CD4-positive, alpha-beta T cell treated with Interleukin-15 for 4 hours (primary cell): ENCODE data around the gene ELMO1.

Experiments used
- DNase-seq: peaks from one replicate; pipeline ENCODE4 v3.0.0-alpha.2; 2020; ENCODE audit warnings: low spot score

The ELMO1 gene

DNA sequence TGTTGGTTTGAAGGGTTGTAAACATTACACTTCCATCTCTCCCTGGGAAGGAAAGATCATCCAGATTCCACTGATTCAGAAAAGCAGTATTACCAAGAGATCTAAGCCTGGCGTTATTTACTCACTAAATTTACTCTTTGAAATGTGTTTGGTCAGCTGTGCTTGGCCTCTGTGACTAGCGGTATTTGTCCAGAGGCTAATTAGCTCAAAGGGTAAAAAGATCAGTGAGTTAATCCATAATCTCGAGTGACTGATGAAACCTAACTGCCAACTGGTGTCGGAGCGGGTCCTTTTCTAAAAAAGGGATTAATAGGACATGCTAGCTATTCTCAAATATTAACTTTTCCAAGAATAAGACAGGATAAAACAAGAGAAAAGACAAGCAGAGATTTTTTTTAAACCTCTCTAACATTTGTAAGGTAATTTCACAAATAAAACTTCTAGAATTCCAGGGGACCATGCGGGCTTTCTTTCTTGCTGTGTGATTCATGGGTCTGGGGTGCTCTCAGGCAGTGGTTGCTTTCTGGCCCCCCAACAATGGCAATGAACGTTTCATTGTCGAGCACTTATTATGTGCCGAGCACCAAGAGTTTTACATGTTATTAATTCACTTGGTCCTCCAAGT lies 477.0 kb downstream of the ELMO1 start:
- DNase-seq, result no peak

DNA sequence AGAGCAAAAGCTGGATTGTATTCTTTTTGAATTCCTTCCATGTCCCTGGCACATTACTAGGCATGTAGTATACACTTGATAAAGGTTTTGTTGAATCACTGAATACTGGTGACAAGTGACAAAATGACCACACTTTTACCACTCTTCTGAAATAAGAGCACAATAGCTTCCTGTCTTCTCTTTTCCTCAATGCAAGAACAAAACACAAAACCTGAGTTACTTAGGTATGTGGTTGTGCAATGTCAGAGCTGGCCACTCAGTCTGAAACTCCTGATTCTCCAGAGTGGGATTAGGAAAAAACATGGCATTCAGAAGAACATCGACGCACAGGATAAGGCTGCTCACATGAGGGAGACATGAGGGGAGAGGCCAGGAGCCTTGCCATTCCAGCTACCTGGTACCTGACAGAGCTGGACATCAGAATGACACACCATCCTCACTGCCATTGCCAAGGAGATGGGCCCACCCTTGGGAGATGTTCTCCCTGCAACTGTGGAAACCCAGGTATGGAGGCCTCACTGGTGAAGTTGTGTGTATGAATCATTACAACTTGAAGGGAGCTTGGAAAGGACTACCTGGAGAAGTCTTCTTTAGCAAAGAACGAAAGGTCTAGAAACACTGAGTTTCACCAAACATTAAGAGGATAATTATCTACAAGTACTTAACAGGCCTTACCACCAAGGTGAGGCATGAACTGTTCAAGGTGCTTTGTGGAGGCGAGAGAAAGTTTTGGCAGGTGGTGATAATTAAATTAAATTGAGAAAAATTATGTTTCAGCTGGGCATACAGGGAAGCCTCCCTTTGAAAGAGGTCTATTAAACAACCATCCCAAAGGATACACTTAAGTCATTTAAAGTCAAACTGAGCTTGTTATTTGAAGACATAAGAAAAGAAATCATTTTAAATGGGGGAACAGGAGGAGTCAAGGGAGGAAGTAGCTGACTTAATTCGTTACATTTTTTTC lies 477.8 kb downstream of the ELMO1 start:
- DNase-seq, result no peak

DNA sequence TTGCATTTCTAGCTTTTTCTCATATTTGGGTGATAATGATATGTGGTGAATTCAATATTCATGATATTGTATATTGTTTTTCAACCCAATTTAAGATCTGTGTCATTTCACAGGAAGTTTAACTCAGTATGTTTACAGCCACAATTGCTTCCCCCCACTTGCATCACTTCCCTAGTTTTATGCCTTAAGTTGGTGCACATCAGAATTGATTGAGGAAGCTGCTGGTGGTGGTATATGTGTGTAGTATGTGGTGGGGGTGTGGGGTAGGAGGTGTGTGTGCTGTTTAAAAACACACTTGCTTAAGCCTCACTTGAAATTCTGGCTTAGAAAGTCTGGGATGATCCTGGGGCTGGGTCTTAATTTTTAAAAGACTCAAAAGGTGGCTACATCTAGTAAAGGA lies 479.3 kb downstream of the ELMO1 start:
- peak; percentile 15 for DNase-seq

DNA sequence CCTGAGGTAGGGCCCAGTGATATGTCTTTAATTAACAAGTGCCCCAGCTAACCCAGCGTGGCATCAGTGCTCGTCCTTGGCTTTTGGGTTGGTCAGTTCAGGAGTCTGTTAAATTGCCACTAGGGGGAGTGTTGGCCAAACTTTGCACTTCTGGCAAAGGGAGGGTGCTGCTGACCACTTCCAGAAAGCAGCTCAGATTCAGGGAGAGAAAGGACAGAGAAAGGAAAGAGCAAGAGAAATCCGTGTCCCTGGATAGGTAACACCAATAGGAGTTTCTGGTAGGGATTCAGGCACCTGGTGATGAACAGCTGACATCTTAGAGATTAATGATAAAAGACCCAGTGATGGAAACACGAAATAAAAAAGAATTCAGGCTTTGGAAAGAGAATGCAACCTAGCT lies 481.3 kb downstream of the ELMO1 start:
- no peak for DNase-seq

DNA sequence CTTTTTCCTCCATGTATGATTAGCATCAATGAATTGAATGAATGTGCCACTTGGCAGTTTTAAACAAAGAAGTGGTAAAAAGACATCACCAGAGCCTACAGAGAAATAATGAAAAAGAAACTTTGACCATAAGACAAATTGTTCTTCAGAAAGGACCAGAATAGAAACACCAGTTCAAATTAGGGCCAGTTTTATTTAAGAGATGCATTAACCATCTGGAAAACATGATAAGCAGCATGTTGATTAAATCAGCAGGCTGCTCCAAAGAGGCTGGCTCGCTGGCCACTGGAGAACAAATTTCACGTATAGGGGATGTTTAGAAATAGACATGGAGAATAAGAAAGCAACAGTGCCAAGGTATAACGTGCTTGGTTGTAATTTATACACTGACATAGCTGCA lies 482.0 kb downstream of the ELMO1 start:
- no peak for DNase-seq

DNA sequence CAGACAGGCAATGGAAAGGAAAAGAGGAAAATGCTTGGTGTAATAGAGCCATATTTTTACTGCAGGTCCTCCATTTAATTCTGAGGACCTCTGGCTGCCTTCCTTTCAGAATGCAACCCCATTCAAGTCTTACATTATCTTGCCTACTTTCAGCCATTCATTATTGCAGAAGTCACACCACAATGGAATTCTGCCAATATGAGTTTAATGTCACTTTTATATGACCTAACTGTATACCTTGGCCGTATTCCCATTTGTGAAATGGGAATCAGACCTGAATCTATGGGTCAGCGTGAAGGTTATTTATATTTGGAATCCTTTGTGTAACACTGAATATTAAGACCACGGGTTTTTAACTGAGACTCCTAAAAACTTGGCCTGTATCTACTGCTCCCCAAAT lies 482.6 kb downstream of the ELMO1 start:
- no peak for DNase-seq

DNA sequence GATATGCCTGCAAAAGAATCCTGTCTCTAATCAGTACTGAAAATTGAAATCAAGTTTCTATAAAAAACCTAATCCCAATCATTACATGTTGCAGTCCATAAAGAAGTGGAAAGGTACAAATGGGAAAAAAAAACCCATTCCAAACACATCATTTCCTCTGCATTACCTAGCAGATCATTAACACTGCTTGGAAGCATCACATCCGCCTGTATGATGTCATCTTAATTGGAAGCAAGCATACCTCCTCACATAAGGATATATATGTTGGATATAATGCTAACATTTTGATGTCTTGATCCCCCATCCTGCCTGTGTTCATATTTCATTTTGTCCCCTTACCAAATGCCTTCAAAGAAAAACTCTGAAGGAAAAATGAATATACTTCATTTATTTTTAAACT lies 483.0 kb downstream of the ELMO1 start:
- DNase-seq, result no peak

DNA sequence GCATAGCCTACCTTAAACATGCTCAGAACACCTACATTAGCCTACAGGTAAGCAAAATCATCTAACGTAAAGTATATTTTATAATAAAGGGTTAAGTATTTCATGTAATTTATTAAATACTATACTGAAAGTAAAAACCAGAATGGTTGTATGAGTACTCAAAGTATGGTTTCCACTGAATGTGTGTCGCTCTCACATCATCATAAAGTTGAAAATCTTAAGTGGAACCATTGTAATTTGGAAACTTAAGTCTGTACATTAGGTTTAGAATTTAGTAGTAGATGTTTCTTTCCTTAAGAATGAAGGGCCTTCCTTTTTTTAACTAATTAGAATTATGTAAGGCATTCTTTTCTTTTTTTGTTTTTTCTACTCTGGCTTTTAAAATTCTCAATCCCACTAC lies 484.4 kb downstream of the ELMO1 start:
- no peak for DNase-seq

DNA sequence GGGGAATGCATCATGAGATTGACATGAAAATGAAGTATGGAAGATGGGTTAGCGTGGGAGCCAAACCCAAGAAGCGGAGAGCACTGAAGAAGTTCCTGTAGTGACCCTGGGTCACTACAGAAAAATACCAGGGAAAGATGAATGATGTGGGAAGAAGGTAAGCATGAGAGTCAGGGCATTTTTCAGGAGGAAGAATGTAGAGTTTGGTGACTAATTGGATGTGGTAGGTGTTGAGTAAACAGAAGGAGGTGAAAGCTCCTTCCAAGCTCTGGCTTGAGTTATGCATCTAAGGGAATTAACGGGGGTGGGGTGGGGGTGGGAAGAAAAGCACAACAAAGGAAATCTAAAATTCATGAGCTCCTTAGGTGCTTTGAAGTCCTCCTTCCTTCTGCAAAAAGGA lies 486.3 kb downstream of the ELMO1 start:
- DNase-seq, result no peak

DNA sequence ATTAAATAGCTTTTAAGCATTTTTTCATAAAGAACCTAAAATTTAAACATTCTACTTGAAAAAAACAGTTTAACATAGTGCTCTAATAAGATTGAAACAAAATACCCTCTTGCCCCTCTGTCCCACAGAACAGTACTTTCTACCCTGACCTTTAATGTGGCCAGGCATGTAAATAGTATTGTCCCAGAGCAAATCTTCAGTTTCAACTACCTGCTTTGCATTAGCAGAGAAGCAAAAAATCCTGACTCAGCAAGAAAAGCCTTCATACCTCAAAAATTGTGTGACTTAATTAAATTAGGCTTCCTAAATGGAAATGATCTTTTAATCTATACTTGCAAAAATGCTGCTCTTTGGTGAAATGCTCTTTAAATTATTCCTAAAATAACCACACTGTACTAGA lies 487.0 kb downstream of the ELMO1 start:
- DNase-seq, result no peak

DNA sequence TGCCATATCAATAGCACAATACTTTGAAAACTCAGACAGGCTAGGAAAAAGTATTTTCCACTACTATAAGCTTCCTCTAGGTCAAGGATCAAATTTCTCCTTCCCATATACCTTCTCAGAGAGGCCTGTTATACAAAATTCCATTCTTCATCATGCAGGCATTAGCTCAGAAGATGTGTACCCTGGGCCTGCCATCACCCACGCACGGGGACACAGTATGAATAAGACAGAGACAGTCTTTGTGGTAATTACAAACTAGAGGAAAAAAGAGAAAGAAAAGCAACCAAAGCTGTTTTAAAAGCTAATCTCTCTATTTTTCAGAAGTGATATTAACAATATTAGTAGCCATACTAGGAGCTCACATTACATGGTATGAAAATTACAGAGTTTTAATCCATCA lies 487.6 kb downstream of the ELMO1 start:
- DNase-seq, result no peak

DNA sequence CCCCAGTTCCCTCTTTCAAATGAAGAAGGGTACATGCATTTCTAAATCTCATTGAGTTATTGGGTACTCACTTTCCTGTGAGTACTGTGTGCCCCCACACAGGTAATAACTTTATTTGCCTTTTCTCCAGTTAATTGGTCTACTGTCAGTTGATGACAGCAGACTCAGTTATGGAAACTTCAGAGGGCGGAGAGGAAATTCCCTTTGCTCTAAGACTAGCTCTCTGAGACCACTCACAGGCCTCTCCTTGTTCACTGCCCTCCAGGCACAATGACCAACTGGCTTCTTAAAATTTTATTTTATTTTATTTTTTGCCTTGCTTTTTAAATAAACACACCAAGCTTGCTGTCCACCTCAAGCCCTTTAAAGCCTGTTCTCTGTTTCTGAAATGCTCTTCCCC lies 488.6 kb downstream of the ELMO1 start:
- DNase-seq, result no peak

DNA sequence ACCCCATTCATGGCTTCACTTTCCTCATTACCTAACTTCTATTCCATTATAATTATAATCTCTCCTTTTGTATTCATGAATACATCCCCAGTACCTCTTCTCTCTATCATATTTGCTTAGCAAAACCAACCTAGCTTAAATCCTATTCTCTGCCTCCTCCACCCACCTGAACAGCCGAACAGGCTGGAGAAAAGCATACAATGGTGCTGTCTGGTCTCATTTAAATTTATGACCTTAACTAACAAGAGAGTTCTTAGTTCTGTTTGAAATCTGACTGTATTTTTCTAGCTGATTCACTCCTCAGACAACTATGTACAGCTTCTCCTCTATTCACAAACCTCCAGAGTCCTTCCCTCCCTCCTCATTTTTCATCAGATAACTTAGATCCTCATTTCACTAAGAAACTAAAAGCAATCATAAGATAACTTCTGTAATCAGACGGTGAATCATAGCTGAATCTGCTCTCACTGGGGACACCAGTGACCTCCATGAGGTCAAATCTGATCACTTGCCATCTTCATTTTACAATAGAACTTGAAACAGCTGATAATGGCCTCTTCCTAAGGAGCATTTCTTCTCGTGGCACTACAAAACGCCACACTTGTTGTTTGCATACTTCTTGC lies 490.4 kb downstream of the ELMO1 start:
- DNase-seq, result no peak

DNA sequence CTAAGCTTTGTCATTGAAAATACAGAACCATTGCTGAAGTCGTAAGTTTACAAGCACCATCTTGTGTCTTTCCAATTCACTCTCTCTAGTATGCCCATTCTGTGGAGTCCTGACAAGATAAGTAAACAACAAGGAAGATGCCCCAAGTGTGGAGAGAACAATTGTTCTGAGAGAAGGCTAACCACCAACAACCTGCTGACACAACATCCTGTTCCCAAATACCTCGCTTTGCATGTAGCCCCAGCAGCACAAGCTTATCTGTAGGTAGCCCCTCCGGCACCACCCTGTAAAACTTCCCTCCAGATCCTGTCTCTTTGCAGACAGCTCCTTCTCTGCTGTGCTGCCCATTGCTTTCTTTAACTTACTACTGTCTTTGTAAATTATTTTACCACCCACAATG lies 491.0 kb downstream of the ELMO1 start:
- no peak for DNase-seq

DNA sequence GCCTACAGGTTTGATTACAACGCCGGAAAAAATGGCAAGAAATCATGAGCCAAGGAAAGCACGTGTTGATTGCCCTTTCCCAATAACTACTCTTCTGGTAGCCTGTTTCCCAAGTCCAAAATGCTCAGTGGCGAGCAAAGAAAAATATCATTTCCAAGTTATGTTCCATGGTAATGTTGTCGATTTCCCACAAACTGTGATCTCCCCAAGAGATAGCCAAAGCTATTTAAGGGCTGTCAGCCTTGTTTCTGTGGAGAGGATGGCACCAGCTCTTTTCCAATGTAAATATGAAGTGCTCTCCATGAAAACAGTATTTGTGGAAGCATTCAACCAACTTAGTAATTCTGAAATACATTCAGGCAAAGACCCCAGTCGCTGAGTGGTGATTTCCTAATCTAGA lies 491.9 kb downstream of the ELMO1 start:
- DNase-seq, result no peak

DNA sequence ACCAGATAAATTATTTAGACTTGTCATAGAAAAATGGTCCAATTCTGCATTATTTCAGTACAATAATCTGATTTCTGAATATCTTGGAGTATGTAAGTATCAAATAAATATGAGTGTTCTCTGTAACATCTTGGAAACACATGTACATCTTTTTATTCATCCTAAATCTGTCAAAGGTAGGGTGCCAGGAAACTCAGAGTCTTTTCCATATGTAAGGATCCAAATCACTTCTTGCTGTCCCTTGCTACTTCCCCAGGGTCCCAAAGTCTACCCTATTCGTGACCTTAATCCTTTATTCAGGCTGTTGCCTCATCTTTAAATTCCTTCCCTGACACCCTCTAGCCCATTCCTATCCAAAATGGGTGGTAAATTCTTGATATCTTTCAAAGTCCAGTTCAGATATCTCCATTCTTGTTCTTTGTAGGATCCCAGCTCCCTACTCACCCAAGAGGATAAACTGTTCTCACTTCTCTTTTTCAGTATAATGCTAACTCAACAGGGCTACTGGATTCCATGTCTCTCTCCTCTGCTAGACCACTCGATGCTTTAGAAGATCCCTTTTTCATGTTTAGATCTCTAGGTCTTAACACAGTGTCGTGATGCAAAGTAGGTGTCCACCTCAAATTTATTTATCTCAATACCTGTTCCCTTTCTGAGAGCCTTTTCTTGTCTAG lies 493.1 kb downstream of the ELMO1 start:
- DNase-seq, result no peak

DNA sequence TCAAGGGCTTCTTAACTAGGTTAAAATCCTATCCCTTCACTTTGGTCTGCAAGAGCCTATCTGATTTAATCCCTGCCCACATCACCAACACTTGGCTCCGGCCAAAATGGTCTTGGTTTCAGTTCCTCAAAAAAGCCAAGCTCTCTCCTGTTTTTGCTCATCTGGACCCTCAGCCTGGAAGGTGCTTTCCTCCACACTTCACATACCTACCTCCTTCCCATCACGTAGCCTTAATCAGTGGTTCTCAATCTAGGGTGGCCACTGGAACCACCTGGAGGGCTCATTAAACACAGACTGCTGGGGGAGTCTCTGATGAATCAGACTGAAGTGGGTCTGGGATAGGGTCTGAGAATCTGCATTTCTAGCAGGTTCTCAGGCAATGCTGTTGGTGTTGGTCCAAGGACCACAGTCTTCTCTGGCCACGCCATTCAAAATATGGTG lies 497.4 kb downstream of the ELMO1 start:
- DNase-seq, result no peak

DNA sequence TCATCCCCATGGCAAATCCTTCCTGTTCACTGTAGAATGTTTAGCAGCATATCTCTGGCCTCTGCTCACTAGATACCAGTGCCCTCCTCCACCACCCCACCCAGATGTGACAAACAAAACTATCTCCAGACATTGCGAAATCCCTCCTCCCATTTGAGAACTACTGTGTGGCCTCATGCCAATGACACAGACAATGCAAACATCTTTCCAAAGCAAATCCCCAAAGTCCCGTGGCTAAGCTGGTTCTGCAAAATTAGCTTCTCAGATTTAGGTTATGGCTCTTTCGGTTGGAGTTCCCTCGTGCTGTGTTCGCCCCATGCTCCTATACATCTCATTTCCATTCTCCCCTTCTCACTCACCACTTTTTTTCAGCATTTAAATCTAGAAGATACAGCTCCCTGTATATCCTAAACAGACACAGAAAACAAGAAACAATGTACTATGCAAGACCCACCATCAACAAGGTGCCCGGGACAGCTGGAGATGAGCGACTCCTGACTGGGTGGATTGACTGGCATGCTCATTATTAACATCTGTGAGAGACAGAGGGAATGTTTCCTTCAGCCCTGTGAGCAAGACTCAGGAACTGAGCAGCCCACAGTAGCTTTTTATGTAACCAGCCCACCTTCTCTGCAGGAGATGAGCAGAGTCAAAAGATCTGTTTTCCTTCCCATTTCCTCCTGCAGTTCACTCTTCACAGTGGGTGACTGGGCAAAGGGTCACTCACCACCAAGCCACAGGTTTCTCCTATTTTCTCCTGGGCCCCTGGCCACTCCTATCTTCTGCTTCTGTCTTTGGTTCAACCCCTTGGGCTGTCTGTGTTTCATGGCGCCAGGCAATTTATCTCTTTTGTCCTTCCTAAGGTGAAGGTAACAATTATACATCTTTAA lies 498.7 kb downstream of the ELMO1 start:
- DNase-seq, result no peak

DNA sequence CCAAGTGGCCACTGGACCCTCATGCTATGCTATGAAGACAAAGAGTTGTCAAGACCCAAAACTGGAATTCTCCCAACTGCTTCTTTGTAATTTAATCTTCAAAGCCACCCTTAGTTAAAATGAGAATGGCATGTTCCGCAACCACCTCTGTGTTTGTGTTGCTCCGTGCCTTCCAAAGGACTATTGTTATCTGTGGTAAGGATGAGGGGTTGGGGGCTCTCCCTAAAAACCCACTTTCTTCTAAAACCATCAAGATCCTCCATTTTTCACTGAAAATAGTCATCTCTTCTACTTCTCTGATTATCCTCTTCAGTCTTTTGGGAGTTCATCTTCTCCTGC lies 502.3 kb downstream of the ELMO1 start:
- DNase-seq, result no peak

DNA sequence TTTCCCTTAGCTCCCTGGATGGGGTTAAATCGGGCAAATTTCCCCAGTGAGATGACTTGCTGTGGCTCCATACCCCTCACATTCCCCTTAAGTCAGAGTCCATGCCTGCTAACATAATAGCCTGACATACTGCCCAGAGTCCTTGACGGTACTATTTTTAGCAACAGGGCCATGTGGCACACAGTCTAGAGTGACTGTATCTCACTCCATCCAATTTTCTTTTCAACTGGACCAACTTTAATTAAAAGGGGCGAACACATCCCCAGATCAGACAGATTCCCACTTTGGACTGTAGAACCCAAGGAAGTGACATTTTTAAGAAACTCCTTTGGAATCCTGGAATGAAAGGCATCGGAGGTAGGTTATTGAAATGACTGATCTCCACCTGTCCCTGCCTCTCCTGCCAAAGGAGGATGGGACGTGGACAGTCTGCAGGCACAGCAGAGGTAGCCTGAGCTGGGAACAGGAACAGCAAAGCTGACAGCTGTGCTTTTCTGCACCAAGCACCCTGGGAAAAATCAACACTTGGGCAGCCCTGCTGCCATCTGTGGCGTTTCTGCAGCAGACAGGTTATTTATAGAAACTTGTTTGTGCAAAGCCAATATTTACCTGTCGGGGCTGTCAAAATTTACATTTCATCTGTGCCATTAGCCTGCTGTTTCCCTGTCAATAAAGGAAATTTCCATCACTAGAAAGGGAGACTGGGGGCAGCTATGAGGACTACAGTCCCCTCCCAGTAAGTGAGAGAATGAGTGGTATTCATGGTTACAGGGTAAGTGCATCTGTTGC lies 502.9 kb downstream of the ELMO1 start:
- DNase-seq, result no peak

DNA sequence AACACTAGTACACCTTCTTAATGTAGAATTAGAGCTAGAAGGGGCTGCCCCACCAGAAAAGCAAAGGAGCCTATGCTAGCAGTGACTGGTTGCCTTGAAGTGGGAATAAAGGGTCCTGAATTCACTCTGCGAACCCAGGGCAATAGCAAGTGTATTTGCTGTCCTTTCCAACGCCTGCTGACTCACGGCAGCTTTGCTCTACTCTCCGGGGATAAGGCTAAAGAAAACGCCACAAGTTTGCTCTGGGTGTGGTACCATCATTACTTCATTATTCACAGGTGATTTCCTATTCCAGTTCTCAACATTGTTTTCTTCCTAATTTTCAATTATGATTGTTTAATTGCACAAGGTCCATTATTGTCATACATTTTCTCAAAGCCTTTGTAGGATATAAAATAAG lies 503.8 kb downstream of the ELMO1 start:
- no peak for DNase-seq
